Fibroblast of the conjunctiva (primary cell): ENCODE results near the gene IWS1.
A peak's percentile ranks its signal among the peaks of the same experiment; 100 is the strongest.
"Not testable (repeated sequence)": the region's sequence is repeated elsewhere in the genome, so short reads cannot be mapped to it uniquely, and the experiment has no call there.

Source experiments
- DNase-seq: peaks from one replicate; pipeline ENCODE4 v3.0.0-alpha.2; 2010; ENCODE audit warnings: low read depth

IWS1 gene

DNA sequence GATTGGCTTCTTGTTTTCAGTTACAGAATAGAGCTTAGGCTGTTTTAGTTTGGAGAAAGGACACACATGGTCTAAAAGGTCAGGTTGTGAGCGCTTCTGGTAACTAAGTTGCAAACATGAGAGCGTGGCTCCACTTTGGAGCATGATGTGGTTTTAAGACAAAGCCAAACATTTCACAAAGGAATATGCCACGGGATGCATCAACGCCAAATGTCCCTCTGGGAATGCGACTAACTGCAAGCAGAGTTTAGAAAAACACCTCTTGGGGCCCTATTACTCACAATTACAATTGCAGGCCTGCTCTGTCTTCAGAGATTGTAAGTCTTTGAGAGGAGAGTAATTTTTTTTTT is 34.6 kb upstream of the IWS1 start:
- peak; percentile 18 for DNase-seq

DNA sequence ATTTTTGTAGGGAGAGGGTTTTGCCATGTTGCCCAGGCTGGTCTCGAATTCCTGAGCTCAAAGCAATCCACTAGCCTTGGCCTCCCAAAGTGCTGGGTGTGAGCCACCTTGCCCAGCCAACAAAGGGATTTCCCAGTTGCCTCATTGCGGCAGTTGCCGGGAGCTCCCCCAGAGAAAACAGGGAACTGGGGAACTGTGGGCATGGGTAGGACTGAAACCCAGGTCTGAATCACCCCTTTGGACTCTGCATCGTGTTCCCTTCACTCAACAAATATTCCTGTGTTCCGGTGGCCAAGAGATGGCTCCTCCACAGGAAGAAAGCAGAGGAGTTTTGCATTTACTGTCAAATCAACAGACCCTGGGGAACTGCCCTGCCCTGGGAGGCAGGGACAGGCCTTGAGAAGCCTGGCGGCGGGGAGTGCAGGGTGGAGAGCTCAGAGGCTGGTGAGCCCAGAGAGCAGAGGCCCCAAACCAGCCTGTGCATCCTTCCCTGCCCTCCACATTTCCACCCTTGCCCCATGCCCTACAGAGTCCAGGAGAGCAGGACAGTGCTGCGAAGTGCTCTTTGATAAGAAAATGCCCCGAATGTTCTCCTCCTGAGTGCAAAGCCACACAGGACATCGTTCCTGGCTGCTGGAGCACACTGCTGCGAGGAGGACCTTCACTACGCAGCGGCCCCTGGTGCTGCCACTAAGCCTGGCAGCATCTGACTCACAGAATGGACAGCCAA is 34.1 kb upstream of the IWS1 start:
- DNase-seq: no peak

DNA sequence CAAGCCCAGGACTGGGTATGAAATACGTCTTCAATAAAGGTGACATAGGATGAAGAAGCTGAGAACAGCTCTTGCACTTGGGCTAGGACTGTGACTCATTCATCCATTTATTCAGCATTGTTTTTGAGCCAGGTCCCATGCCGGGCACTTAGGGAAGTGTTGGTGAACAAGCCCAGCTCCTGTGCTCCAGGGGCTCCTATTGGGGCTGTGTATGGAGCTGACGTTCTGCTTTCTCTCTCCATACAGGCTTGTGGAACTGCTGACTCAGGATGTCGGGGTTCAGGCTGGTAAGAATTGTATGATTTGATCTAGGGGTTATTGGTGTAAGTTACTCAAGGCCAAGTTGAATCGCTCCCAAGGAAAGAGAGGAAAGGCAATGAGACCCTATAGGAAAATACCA is 33.2 kb upstream of the IWS1 start:
- no peak for DNase-seq

DNA sequence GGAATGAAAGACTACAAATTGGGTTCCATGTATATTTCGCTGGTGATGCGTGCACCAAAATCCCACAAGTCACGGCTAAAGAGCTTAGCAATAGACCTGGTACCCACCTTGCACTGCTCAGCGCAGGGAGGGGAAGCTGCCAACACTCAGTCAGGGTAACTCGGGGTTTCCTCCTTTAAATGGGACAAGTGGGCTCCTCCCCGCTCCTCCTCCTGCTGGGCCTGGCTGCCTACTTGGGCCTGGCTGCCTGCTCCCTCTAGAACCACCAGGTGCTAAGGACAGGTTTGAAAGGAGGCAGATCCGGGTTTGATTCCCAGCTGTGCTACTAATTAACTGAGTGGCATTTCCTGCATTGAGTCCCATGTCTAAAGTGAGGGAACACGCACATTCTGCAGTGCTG is 32.6 kb upstream of the IWS1 start:
- DNase-seq: no peak

DNA sequence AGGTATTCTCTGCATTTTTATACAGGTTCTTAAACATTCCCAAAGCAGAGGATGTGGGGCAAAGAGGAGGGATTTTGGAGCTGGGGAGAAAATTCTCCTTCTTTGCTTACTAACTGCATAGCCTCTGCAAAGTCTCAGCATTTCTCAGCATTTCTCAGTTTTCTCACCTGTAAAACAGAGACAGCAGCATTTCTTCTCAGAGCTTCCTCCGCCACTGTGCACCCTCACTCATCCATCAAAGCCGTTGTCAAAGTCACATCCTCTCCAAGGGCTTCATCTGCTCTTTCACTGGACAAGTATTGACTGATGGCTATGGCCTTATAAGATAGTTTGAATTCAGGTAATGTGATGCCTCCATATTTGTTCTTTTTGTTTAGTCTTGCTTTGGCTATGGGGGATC is 26.6 kb upstream of the IWS1 start:
- DNase-seq: no peak

DNA sequence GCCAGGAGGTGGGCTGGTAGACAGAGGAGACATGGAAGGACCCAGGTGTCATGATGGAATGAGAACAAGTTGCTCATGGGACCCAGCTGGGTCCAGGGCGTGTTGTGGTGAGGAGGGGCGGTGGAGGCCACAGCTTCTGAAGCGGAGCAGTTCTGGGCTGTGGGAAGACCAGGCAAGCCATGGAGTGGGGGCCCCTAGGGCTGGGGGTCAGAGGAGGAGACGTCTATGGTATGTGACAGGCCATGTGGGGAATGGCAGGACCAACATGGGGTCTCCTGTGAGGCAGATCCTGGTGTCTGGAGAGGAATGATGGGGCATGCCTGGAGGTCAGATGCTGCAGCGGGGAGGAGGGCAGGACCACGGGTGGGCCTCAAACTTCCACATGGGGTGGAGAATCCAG is 26.0 kb upstream of the IWS1 start:
- DNase-seq: no peak

DNA sequence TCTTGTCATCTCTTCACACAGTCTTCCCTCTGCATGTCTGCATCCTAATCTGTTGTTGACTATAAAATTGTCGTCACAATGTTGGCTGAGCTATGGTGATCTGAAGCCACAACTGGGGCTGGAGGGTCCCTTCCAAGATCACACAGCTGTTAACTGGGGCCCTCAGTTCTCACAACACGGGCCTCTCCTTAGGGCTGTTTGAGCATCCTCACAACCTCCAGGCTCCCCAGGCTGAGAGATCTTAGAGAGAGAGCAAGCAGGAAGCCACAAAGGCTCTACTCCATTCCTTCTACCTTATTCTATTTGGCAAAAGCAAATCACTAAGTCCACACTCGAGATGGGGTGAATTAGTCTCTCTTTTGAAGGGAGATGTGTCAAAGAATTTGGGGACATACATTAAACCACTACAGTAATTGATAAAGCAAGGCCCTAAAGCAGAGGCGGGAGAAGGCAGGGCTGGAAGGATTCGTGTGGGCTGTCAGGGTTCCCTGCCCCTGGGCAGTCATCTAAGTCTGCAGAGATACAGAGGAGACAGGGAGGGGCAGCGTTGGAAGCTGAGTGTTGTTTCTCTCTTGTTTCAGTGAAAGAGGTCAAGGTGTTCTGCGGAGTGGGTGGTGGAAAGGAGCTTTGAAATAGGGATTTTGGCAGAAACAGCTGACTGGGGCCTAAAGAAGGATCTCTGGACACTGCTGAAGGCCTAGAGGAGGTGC is 25.1 kb upstream of the IWS1 start:
- DNase-seq: no peak

DNA sequence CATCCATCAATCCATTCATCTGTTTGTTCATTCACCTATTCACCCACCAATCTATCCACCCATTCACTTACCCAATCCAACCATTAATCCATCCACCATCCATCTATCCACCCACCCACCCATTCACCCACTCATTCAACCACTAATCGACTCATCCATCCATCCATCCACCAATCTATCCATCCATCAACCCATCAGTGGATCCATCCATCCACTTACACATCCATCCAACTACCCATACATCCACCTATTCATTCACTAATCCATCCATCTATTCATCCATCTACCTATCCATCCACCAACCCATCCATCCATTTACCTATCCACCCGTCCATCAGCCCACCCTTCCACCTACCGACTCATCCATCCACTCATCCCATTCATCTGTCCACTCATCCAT is 20.5 kb upstream of the IWS1 start:
- DNase-seq: no peak

DNA sequence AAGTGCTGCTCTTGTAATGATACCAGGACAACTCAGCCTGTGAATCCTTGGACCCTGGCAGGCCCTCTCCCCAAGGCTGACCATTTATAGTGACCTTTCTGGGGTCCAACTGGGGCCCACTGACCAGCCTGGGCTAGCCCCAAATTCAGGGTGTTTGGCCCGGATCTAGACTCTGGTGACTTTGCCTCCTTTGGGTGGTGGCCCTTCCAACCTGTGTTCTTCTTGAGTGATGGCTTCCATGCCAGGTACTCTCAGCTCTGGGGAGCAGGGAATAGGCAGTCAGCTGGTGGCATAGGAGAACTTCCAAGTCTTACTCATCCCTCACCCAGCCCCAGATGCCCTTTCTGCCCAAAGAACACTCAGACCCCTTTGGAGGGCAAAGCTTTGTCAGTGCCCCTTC is 19.5 kb upstream of the IWS1 start:
- no peak for DNase-seq

DNA sequence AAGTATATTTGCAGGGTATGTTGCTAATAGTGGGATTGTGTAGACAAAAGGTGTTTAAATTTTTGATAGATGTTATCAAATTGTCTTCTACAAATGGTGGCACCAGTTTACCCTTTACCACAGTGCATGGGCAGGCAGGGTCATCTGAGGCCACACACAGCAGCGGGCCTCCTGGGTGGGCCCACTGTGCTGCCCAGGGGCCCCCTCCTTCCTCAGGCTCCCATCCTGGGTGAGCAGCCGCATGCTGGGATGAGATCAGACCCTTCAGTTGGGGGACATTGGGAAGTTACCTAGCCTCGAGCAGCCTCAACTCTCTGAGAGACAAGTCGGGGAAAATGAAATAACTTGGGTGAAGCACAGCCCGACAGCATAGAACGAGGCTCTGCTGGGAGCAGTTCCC is 18.9 kb upstream of the IWS1 start:
- DNase-seq: no peak

DNA sequence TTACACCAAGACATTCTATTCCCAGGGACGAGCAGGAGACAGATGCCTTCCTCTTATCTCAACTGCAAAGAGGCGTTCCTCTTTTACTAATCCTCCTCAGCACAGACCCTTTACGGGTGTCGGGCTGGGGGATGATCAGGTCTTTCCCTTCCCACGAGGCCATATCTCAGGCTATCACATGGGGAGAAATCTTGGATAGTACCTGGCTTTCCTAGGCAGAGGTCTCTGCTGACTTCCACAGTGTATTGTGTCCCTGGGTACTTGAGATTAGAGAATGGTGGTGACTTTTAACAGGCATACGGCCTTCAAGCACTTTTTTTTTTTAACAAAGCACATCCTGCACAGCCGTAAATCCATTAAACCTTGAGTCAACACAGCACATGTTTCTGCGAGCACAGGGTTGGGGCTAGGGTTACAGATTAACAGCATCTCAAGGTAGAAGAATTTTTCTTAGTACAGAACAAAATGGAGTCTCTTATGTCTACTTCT is 16.8 kb upstream of the IWS1 start:
- not testable (repeated sequence) for DNase-seq

DNA sequence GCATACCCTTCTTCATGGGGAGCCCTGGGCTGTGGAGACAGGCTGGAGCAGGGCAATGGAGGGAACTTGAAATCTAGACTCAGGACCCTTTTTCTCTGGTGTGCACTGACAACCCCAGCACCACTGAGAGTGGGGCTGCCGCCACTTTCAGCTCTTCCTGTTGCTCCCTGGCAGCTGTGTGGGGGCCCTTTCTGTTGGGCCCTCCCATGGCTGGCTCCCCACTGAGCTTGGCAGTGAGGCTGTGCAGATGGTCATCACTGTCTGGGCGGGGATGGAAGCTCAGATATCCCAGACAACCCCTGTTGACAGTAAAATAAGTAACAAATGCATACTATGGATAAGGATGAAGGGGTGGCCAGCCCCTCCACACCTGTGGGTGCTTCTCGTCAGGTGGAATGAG is 15.9 kb upstream of the IWS1 start:
- DNase-seq: no peak

DNA sequence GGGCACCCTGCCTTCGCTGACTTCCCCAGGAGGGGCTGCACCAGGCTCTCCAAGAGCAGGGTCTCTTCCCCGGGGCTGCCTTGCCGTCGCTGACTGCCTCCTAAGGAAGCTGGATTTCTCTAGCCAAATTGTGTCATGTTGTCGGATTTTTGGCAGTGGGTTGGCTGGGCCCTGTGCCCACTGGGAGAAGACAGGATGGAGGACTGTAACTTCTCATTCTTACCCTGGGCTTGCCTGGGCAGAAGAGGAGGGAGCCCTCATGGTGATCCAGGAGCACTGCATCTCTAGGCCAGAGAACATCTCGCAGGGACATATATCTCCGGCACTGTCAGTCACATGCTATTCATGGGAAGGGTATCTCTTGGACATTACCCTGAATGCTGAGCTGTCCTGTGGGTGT is 15.5 kb upstream of the IWS1 start:
- no peak for DNase-seq

DNA sequence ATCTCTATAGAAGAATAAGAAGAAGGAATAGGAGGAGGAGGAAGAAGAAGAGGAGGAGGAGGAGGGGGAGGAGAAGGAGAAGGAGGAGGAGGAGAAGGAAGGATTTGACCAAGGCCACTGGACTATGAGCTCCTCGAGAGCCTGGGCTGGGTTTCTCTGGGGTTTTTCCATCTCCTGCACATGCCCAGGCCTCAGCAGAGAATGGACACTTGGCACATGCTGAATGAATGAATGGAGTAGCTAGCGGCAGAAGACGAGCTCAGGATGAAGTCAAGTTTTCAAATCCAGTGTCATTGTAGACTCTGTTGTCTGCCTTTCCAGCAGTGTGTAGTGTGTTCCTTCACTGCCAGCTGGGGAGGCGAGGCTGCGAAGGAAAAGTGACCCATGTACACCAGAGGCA is 11.4 kb upstream of the IWS1 start:
- DNase-seq: no peak

DNA sequence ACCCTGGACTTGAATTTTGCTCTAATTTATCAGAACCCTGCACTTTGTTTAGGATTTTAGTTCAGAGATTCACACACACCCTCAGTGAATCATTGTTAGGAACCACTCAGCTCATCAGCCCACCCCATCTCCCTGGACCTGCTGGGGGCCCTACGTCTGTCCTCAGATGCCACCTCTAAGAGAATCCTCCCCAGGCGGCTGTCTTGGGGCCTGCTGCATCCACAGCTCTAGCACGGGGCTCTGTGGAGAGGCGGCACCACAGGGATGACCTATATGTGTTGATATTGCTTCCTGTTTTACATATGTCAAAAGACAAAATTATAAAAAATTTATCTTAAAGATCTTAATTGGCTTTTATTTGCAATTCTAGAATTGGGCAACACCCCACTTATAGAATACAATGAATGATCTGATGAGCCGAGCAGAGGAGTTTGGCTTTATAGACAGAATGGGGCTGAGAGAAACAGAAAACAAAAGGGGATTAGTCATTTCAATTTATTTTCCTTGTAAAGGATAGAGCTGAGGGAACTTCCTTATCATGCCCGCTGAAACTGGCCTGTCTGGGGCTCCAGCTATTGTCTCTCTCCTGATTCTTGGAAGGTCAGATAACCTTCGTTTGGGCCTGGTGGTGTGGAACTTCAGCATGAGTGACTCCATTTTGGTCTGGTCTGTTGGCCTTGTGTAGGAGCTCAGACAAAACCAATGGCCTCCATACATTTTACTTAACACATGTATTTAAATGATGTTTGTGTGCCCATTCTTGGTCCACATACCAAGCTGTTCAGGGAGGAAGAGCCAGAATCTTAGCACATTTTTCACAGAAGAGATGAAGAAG is 10.6 kb upstream of the IWS1 start:
- DNase-seq: no peak

DNA sequence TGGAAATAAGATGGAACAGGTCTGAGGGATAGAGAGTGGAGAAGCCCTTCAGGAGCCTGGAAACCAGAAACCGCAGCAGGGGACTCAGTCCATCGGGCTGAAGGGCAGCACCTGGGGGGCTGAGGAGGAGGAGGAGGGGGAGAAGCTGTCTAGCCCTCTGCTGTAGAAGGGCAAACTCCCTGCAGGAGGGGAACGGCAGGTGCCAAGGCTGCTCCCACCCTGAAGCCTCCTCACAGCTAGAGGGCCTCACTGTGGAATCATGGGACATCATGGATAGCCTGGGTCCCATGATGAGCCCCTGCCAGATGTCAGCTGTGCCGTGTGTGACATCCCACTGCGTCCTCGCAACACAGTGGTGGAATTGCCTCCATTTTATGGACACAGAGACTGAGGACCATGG is 9.6 kb upstream of the IWS1 start:
- no peak for DNase-seq

DNA sequence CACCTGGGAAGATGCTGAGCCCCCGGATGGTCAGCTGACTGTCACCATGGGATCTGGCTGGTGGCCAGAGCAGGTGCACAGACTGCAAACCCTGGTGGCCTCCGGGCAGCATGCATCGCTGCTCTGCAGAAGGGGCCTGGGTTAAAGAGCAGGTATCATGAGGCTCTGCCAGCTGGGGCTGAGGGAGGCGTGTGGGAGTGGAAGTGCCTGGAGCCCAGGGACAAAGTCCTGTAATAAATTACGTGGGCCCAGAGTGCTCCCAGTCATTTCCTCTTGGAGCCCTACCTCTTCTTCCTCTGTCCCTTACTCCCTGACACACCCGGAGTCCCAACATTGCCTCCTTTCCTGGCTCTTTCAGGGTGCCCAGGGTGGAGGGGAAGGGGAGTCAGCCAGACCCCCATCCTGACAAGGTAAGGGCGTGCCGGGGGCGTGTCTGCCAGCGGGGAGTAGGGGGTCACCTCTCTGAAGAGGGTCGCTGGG is 9.2 kb upstream of the IWS1 start, which contains the start of gene MYO7B:
Gene MYO7B (plus strand): TSS at position 262 of the 480 bp plus-strand sequence. CDS start 24,040 bp downstream, outside the sequence.
- DNase-seq: no peak

DNA sequence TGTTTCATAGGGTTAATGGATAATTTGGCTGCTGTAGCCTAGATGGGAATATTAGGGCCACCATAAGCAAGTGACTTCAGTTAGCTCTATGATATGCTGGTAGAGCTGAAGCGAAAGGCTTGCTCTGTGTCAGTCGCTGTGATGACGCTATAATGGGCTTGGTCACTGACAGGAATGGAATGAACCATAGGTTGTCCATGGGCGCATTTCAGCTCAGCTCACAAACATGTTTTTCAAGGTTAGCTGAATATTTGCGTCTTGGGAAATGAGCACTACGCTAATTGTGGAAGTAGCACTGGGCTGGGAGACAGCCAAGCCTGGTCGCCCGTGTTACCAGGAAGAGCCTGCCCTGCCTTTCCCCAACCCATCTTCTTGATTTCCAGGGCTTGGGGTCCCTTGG is 6.0 kb upstream of the IWS1 start:
- DNase-seq: no peak

DNA sequence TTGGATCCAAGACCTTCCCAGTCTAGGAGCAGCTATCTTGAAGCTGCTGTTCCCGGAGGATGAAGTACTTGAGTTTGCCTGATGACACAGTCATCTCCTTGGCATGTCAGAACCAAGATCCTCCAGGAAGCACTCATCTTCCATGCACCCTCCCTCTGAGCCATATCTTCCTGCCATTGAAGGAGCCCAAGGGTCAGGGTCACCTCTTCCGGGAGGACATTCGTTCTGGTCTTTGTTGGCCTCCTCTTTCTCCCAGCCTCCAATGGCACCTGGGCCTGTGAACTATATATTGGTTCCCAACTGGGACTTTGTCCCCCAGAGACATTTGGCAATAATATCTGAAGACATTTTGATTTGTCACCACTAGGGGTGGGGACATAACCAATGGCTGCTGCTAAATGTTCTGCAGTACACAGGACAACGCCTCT is 4.9 kb upstream of the IWS1 start:
- no peak for DNase-seq

DNA sequence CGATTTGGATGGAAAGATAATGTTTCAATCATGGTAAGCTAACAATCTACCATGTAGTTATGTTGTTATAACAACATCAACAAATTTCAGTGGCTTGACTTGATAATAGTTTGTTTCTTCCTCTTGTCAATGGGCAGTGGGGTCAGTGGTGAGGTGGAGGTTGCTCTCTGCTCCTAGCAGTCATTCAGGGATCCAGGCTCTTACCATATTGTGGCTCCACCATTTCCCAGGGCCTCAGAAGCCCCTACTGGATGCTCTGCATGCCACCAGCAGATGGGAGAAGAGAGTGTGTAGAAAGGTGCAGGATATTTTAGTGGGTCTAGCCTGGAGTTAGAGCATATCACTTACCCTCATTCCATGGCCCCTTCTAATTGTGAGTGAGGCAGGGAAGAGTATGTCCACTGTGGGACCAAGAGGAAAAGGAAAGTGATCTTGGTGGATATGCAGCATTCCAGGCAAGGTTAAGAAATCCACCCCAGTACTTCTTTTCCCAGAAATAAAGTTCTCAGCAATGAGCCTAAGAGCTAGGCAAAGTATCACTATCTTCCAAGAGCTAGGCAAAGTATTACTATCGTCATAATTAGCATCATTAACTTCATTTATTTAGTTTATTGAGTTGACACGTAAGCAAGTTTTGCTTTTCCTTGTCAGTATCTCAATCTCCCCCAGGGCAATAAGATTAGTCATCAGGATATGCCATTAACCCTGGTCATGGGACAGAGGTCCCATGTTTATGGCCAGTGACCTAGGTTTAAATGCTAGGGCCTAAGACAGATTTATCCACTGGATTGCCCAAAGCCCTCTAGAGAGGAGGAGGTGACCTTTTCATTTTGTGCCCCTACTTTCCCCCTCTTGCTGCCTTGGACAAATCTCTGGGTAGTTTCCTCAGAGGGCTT is 4.2 kb upstream of the IWS1 start:
- DNase-seq: no peak

DNA sequence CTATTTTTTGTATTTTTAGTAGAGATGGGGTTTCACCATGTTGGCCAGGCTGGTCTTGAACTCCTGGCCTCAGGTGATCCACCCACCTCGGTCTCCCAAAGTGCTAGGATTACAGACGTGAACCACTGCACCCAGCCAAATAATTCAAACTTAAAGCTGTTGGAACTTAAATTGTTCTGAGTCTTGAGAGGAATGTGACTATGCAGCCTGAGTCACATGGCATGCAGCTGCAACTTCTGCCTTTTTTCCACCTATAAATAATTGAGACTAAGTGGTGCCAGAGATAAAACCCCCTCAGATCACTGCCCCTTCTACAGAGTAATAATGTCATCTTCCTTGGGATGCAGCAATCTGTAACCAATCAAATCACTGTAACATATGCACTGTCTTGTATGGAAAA is 3.1 kb upstream of the IWS1 start:
- not testable (repeated sequence) for DNase-seq

DNA sequence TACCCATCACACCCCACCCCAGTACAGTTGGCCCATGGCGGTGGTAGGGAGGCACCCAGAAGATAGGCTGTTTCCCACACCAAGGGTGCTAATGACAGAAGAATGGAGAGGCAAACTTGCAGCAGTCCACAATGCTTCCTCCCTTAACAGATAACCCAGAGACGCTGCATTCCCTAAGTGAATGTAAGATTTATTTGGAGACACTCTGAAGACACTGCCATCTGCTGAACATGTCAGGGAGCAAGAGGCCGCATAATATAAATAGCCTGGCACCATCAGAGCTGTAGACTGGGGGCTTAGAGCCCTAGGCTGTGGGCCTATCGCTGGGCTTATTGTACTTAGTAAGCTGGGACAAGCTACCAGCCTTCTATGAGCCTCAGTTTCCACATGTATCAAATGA is 2.2 kb upstream of the IWS1 start:
- no peak for DNase-seq
